ENCODE measurements around the gene HTT-AS. TPM values are rescaled to one million over a fixed set of nuclear protein-coding genes. Genes with fewer than 3 reads are reported as not detected.

HTT-AS gene
- total and polyA plus RNA-seq, 2 of the 13 experiments (the other 11 are each of a cell fraction or from before 2014, with no cell fraction given), result not detected

Small RNA genes lying within 50 kb of the gene (small RNA-seq; reads per million reads assigned to genes)
- gene RF02134 (ENCODE audit: insufficient read depth in 2 of 3, insufficient read length in 3 of 3, low read depth in 2 of 3, low replicate concordance in 1 of 3), result 0 reads per million in 3 experiments
- gene RF02135 (ENCODE audit: insufficient read depth in 2 of 3, insufficient read length in 3 of 3, low read depth in 2 of 3, low replicate concordance in 1 of 3), result 0 reads per million in 3 experiments
- gene RNU6-204P (ENCODE audit: insufficient read depth in 2 of 3, insufficient read length in 3 of 3, low read depth in 2 of 3, low replicate concordance in 1 of 3), result 0 to 1.9 (median 0.33) reads per million in 3 experiments

Other genes with a start within 250 kb of the HTT-AS start
- 122 and 133 TPM in 2 replicates for gene ADD1, start 230.7 kb downstream of the HTT-AS start, total RNA-seq (2016; rRNA removed; fragmentation: Illumina TruSeq; extraction: Trizol)
- 73.9 and 76.3 TPM in 2 replicates for gene ADD1, start 230.7 kb downstream of the HTT-AS start, polyA plus RNA-seq (2011; rRNA removed)
- gene NOP14, start 111.1 kb downstream of the HTT-AS start, total RNA-seq (2016; rRNA removed; fragmentation: Illumina TruSeq; extraction: Trizol), result 47.9 and 63.4 TPM in 2 replicates
- 6.8 and 6.9 TPM in 2 replicates for gene NOP14, start 111.1 kb downstream of the HTT-AS start, polyA plus RNA-seq (2011; rRNA removed)
- 2.0 and 2.5 TPM in 2 replicates for gene GRK4, start 111.0 kb downstream of the HTT-AS start, total RNA-seq (2016; rRNA removed; fragmentation: Illumina TruSeq; extraction: Trizol)
- gene GRK4, start 111.0 kb downstream of the HTT-AS start, polyA plus RNA-seq (2011; rRNA removed), result 1.6 and 1.8 TPM in 2 replicates
- 19.5 and 34.3 TPM in 2 replicates for gene HTT, start 143 bp upstream of the HTT-AS start, total RNA-seq (2016; rRNA removed; fragmentation: Illumina TruSeq; extraction: Trizol)
- 17.5 and 21.0 TPM in 2 replicates for gene HTT, start 143 bp upstream of the HTT-AS start, polyA plus RNA-seq (2011; rRNA removed)
- gene MSANTD1, start 174.6 kb upstream of the HTT-AS start, total RNA-seq (2016; rRNA removed; fragmentation: Illumina TruSeq; extraction: Trizol), result 0.10 and 0.22 TPM in 2 replicates
- 0.39 and 0.40 TPM in 2 replicates for gene MSANTD1, start 174.6 kb upstream of the HTT-AS start, polyA plus RNA-seq (2011; rRNA removed)
- 18.2 and 21.0 TPM in 2 replicates for gene RGS12, start 218.5 kb upstream of the HTT-AS start, total RNA-seq (2016; rRNA removed; fragmentation: Illumina TruSeq; extraction: Trizol)
- 27.7 and 35.5 TPM in 2 replicates for gene RGS12, start 218.5 kb upstream of the HTT-AS start, polyA plus RNA-seq (2011; rRNA removed)